HG03175 (cell line): Measurements from ENCODE around the gene PLA2G7.
"Not testable (repeated sequence)": the region's sequence is repeated elsewhere in the genome, so short reads cannot be mapped to it uniquely, and the experiment has no call there.

ENCODE experiments used
- ATAC-seq: cut with Tn5 transposase; IDR thresholded peaks from one replicate; pipeline ENCODE4 v1.9.1; 2021; ENCODE audit warnings: mild to moderate bottlenecking, moderate library complexity; ENCODE audit not compliant: unreplicated experiment

The PLA2G7 gene

GRCh38 chr6:46734867-46735719 lies at the start of gene PLA2G7:
PLA2G7 (minus strand) TSS chr6:46735375; CDS start chr6:46722891, 12,484 bp downstream.
- no peak for ATAC-seq

GRCh38 chr6:46784535-46784934 lies 49.4 kb upstream of the PLA2G7 start:
- ATAC-seq, result no peak

GRCh38 chr6:46781478-46782378 lies 46.6 kb upstream of the PLA2G7 start:
- no peak for ATAC-seq

DNA sequence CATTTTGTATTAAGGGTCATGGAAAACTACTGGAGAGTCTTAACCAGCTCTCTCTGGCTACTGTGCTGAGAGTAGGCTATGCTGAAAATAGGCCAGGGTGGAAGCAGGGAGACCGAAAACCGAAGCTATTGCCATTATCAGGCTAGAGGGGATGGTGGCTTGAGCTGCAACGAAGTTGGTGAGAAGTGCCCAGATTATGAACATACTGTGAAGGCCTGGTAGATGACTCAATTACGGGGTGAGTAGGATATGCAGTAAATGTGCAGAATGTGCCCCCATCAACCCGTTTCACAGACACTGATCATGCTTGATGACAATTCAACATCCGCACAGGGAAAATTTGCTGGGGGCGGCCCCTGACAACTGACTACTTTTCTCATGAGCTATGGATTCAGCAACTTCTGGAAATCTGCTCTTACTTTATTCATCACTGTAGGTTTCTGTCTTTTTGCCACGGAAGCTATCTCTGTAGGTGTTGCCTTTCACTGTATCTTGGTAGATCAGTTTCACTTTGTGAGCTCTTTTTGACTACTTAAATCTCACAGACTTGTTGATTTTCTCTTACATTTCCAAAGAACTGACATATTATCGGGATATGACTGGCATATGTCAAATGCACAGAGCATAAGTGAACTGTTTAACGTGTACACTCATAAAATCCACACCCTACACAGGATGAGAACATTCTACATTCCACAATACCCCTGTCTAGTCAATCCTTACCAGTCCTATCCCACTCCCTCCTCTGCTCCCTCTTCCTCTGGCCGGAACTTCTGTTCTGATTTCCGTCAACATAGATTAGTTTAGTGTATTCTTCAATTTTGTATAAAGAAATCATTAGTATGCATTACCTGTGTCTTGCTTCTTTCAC lies 42.5 kb upstream of the PLA2G7 start:
- no peak for ATAC-seq

DNA sequence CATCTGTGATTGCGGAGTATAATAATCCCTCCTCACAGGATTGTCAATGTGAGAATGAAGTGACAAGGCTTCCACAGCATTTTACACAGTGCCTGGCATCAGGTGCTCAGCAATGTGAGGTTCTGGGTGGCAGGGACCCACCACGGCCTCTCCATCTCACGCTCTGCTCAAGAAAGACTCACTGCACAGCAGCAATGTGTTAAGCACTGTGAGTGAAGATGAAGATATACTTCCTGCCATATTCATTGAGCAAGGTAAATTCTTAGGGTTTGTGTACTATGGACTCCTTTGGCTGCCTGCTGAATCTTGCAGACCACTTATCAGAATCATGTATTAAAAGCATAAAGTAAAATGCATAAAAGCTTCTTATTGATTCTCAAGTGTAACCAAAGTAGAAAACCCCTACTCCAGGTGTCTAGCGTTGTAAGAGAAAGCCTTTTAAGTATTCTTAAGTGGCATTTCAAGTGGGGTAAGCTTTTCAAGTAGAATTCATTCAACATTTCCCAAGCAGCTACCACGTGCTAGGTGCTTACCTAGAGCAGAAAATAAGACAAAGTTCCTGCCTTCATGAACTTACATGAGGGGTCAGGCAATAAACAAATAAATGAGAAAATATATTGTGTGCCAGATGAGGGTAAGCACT lies 41.0 kb upstream of the PLA2G7 start:
- ATAC-seq, result no peak

GRCh38 chr6:46774736-46775135 lies 39.6 kb upstream of the PLA2G7 start:
- not testable (repeated sequence) for ATAC-seq

- ATAC-seq, result no peak
Observed at GRCh38 chr6:46773201-46773855, 38.2 kb upstream of the PLA2G7 start.

- no peak for ATAC-seq
Observed at GRCh38 chr6:46772762-46773161, 37.6 kb upstream of the PLA2G7 start.

DNA sequence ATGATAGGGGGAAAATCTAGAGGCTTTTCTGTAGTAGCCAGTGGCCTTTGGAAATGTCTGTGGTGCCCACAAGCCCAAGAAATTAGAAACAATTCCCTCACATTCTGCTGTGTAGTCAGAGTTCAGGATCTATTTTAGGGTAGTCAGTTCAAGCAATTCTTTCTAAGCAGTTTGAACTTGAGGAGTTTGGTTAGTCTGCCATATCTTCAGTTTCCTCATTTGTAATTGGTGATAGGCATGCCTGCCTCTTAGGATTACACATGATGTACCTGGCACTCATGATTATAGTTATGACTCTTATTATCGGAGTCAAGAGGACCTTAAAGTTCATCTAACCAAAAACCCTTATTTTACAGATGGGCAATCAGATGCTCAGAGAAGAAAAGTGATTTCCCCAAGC lies 36.8 kb upstream of the PLA2G7 start:
- no peak for ATAC-seq

- ATAC-seq, result no peak
Observed at GRCh38 chr6:46764961-46765360, 29.8 kb upstream of the PLA2G7 start.

DNA sequence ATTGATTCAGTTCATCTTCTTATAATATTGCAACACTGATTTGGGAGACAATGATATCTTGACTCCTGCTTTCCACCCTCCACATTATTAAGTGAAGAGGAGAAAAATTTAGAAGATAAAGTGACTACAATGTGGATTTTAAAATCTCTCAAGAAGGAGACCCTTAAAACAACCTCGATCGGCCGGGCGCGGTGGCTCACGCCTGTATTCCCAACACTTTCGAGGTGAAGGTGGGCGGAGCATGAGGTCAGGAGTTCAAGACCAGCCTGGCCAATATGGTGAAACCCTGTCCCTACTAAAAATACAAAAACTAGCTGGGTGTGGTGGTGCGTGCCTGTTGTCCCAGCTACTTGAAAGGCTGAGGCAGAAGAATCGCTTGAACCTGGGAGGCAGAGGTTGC lies 29.1 kb upstream of the PLA2G7 start:
- not testable (repeated sequence) for ATAC-seq

- no peak for ATAC-seq
Observed at GRCh38 chr6:46763466-46763865, 28.3 kb upstream of the PLA2G7 start.

DNA sequence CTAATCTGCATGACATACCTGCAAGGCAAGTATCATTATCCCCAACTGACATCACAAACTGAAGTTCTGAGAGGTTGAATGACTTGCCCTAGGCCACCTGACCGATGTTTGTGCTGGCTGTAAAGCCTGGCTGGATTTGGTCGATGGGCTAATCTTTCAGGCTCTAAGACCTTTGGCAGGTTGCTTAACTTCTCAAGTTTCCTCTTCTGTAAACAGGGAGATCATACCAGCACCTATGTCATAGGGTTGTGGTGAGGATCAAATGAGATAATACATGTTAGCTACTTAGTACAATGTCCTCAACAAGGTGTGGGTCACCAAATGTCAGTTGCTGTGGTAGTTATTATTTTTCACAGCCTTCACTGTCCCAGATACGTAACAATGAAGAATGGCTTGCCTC lies 25.8 kb upstream of the PLA2G7 start:
- no peak for ATAC-seq

GRCh38 chr6:46758960-46759753 lies 24.0 kb upstream of the PLA2G7 start:
- no peak for ATAC-seq

DNA sequence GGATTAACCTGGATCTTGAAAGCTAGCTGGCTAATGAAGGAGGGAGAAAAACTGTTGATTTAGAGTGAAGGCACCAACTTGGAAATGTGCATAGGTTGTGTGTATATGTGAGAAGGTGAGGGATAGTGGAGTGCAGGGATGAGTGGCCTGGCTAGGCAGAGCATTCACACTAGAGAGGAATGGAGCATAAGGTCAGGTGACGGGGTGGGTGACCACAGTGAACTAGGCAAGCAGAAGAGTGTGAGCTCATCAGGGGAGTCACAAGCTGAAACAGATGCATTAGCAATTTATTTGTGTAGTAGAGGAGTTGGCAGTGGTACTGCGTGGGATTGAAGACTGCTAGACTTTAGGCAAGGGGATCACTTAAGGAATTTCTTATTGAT lies 22.0 kb upstream of the PLA2G7 start:
- no peak for ATAC-seq

DNA sequence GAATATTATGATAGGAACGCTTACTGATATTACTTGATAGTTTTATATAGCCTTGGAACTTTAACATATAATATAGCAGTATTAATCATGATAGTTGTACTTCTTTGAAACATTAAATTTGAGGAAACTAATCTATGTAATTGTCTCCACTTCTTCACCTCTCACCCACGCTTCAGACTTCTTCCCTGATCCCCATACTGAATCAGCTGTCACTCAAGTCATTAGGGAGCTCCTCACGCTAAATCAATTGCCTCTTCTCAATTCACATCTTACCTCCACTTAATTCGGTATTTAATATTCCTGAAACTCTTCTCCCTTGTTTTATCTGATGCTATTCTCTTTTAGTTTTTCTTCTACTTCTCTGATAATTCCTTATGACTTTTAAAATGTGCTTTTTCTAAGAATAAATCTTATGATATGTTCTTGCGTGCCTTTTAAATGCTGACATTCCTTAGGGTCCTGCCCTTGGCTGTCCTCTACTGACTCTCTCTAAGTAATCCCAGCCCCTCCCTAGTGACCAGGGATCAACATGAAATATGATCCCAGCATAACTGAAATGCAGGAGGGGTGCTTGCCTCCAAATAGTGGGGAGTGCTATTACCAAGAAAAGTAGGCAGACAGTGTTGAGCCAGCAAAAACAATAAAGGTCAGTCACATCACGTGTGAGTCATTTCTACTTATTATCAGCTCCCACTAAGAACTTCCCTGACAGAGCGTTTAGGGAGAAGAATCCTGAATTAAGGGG lies 21.5 kb upstream of the PLA2G7 start:
- no peak for ATAC-seq

- no peak for ATAC-seq
Observed at GRCh38 chr6:46755865-46756264, 20.7 kb upstream of the PLA2G7 start.

- no peak for ATAC-seq
Observed at GRCh38 chr6:46751658-46752057, 16.5 kb upstream of the PLA2G7 start.
